ENCODE measurements around the gene TMEM82.

Gene TMEM82

DNA sequence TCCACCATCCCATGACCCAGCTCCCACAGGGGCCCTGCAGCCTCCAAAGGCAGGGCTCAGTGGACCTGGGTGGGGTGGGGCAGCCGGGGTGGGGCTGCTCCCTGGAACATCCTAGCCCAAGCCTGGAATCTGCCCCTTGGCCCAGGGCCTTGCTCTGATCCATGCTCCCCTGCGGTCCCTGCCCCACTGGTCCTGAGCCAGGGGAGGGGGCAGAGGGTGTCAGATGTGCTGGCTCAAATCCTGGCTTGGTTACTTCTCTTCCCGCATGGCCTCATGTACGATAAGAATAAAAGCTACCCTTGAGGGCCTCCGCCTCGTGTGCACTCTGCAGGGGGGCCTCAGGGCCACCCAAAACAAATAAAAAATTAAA, 5.4 kb upstream of the TMEM82 start:
- no peak for DNase-seq

DNA sequence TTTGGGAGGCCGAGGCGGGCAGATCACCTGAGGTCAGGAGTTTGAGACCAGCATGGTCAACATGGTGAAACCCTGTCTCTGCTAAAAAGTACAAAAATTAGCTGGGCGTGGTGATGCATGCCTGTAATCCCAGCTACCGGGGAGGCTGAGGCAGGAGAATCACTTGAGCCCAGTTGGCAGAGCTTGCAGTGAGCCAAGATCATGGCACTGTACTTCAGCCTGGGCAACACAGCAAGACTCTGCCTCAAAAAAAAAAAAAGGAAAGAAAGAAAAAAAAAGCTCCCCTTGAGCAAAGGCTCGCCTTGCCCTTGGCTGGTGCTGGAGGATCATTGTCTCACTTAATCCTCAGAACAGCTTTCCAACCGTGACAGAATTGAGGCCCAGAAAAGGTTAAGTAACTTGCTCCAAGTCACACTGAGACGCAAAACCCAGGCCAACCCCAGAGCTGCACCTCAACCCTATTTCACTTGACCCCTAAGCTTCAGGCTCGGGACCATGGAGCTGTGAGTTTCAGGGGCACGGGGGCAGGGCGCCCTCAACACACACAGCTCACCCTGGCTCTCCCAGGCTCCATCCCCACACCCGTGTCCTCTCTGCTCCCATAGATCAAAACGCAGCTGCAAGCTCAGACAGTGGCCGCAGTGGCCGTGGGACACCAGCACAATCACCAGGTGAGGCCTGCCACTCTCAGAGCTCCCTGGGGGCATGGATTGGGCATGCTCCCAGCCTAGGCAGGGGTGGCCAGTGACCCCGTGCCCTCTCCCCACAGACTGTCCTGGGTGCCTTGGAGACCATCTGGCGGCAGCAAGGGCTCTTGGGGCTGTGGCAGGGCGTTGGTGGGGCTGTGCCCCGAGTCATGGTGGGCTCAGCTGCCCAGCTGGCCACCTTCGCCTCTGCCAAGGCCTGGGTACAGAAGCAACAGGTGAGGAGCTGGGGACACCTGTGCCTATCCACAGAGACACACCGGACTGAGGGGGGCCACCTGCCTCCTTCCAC, 4.7 kb upstream of the TMEM82 start:
- no peak for DNase-seq

DNA sequence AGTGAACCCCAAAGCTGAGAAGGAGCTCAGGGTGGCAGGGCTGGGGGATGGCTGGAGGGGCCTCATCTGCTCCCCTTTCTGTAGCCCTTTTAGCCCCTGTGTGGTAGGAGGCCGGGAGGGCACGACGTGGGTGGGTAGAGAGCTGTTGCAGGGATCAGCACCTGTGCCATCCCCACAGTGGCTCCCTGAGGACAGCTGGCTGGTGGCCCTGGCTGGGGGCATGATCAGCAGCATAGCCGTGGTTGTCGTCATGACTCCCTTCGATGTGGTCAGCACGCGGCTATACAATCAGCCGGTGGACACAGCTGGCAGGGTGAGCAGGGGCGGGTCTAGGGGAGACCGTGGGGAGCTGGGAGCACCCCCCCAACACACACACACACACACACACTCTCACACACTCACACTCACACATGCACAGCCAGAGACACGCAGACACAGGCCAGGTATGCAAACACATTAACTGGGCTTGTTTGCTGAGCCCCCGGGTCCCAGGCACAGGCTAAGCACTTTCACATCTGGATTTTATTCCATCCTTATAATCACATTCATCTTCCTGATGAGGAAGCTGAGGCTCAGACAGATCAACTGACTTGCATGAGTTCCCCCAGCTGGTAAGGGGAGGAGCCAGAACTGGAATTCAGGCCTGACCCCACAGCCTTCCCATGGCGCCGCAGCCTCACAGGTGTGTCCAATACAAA, 3.7 kb upstream of the TMEM82 start:
- DNase-seq, result no peak

DNA sequence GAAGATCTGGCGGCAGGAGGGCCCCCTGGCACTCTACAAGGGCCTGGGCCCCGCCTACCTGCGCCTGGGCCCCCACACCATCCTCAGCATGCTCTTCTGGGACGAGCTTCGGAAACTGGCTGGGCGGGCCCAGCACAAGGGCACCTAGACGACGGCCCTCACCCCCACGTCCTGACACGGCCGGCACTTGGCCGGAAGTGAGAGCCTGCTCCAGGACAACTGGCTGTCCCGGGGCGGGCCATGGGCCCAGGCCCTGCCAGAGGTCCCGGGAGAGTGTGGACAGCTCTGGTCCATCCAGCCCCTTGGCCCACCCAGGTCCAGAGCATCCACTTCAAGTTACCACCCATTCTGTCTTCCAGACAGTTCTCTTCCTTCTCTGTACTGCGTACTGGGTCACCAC, 3.0 kb upstream of the TMEM82 start:
- no peak for DNase-seq

DNA sequence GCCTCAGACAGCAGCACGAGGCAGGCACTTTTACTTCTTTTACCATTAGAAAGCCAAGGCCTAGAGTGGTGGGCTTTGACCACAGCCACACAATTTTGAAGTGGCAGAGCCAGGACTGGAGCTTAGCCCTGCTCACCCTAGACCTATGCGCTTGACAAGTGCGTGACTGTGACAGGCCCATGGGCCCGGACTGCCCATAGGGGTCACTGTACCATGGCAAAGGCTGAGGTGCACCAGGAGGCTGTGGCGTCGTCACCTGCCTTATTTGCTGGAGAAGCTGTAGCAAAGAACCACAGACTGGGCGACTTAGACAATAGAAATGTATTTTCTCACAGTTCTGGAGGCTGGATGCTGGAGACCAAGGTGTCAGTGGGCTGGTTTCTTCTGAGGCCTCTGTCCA, 2.6 kb upstream of the TMEM82 start:
- no peak for DNase-seq

DNA sequence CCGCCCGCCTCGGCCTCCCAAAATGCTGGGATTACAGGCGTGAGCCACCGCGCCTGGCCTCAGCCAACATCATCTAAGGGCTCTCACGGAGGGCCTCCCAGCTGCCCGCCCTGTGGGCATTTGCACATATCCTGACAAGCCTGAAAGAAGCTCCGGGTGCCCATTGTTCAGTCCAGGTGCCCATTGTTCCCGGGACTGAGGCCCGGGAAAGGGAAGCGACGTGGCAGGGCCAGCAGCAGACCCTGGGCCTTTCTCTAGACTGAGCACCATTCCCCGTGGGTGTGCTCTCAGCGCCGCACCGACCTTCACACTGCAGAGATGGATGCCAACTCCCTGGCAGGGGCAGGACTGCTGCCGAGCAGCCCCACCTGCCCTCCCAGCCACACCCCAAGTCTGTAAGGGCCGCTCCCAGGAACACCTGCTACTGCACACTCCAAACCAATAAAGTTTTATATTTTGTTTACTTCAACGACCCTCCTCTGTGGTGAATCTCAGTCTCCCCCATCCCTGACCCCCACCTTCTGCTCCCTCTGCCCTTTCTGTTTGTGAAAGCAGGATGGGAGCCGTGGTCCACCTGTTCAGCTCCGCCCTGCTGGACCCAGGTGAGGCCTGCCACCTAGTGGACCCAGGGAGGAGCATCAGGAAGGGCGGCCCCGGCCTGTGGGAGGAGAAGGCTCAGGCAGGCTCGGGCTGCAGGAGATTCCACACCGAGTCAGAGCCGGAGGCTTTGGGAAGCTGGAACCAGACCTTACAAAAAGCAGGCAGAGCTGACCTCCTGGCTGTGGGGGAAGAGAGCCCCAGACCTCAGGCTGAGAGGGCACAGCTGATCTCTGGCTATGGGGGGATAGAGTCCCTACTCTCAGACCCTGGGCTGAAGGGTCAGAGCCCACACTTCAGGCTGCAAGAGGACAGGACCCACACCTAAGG, 1.1 kb upstream of the TMEM82 start:
- peak; percentile 71 for DNase-seq

DNA sequence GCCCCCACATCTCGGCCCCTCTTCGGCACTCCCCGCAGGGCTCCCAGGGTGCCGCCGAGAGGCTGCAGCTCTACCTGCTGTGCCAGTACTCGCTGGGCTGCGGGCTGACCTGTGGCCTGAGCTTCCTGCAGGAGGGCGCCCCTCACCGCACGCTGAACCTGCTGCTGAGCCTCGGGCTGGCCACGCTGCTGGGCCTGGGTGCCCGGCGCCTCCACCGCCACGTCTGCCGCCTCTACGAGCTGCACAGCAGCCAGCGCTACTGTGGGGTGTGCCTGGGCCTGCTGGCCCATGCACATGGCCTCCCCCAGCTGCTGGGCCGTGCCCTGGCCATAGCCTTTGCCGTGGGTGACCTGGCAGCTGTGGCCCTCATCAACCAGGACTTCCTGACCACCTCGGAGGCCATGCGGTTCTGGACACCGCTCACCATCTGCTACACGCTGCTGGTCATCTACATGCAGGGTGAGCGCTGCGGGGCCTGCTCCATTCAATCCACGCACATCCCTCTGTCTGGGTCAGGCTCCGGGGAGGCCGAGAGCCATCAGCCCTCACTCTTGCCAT, 1.9 kb downstream of the TMEM82 start:
- no peak for DNase-seq

DNA sequence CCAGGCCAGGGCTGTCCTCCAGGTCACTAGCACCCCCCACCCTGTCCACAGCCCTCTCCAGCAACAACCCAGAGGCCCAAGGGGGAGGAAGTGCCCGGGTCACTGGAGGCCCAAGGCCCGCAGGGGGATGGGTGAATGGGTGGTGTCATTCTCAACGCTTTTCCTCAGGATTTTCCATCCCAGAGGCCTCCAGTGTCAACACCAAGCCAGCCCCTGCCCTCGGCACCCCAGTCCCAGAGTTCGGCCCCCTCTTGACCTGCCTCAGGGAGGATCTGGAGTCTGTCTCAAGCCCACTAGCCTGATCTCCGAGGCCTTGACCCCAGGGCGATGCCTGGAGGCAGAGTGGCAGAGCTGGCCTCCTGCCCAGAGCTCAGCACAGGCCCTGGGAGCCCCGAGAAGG, 5.1 kb downstream of the TMEM82 start:
- no peak for DNase-seq

DNA sequence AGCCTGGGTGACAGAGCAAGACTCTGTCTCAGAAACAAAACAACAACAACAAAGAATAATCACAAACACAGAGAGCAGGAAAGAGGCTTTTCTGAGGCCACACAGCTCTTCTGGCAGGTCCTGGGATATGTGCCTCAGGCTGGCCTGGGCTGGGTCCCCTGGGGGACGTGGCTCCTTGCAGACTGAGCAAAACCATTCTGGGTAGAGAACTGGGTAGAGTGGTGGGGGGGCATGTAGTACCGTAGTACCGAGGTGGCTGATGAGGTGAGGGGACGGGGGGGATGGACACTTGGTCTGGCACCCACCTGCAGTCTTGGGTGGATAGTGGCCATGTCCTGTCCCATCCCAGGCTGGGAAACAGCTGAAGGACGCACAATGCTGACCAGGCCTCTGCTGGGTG, 6.0 kb downstream of the TMEM82 start:
- DNase-seq, result no peak

DNA sequence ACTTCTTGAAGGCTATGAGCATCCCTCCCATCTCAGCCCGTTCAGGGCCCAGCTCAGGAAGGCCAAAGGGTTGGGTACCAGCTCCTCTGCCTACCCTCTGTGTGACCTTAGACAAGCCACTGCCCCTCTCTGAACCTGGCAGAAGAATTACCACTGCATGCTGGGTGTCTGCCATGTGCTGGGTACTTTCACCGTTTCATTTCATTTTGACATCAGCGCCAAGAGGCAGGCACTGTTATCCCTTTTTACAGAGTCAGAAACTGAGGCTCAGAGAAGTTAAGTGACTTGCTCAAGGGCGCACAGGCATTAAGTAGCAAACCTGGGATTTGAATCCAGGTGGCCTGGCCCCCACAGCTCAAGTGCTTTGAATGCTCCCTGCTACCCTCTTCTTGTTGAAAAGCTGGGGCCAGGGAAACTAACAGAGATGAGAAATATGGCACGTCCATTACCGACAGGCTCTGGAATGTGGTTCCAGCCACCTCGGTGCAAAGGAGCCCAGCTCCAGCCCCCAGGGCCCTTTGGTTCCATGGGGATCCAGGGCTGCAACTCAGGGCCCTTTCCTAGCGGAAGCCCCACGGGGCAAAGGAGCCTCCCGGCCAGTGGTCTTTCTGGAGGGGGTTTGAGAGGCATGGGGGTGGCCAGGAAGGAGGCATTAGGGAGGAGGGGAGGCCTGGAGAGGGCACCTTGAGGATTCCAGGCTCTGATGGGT, 6.5 kb downstream of the TMEM82 start:
- no peak for DNase-seq

DNA sequence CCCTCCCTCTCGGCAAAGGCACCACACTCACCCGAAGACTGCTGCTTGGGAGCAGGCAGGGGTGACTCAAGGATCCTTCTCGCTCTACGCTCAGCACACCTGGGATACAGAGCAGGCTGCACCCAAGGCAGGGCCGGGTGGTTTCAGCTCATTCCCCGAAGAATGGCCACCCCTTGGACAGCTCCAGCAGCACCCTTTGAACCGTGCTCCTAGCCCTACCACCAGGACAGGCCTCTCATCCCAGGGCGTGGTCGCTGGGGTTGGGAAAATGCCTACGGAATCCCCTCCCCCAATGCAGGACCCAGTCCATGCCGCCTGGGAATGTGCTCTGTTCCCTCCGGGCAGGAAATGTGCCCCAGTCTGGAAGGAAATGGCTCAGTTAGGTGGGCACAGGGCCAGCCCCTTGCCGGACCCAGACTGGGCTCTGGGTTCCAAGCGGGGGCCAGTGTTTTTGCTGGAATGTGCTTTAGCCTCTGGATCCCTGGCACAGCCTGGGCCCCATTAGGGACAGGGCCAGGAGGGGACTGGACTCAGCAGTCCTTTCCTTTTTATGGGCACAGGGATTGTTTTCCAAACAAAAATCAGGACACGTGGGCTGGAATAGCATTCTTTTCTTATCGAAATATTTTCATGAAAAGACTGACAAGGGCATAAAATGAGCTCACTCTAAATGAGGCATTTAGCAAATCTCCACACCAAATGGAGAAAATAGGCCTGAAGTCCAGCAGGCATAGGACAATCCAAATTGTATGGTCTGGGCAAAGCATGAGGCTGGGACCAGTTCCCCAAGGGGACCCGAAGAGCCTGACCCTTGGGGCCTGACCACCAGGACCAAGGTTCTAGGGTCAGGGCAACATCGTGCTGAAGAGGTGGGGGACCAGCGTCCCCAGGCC, 7.3 kb downstream of the TMEM82 start:
- DNase-seq, result no peak

DNA sequence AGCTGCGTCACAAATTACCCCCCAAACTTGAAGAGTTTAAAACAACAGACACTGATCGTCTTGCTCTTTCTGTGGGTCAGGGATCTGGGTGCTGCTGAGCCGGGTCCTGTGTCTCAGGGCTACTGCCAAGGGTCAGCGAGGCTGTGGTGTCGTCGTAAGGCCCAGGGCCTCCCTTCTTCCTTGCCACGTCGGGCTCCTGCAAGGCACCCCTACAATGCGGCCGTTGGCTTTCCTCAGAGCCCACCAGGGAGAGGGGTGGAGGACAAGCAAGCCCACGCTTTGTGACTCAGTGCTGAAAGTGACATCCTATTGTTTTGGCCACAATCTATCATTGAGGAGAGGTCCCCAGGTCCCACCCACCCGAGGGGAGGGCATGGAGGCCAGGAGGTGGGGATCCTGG, 8.6 kb downstream of the TMEM82 start:
- DNase-seq, result no peak

DNA sequence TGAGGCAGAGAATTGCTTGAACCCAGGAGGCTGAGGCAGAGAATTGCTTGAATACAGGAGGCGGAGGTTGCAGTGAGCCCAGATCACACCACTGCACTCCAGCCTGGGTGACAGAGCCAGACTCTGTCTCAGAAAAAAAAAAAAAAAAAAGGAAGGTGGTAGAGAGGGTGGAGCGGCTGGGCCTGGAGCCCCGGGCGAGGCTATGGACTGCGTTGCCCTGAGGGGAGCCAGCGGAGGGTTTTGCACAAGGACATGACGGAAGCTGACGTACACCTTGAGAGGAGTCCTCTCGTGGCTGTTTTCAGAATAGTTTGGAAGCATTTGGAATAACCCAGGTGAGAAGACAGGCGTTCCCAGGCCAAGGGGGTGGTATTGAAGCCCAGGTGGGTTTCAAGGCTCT, 9.4 kb downstream of the TMEM82 start:
- no peak for DNase-seq

DNA sequence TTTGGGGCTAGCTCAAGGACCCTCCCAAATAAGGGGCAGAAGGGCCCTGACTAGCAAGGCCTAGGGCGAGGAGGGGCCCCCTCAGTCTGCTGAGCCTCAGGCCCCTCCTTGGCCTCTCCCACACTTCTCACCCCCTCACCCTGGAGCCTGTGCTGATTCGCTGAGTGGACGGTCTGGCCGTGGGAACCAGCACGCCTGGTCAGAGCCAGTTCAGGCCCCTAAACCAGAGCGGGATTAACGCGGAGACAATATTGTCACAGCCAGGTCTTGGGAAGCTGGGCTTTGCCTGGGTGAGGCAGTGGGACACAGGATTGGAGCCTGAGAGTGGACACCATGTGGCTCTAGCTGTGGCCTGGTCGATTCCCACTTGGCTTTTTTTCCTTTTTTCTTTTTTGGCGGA, 11.5 kb downstream of the TMEM82 start:
- DNase-seq, result no peak

DNA sequence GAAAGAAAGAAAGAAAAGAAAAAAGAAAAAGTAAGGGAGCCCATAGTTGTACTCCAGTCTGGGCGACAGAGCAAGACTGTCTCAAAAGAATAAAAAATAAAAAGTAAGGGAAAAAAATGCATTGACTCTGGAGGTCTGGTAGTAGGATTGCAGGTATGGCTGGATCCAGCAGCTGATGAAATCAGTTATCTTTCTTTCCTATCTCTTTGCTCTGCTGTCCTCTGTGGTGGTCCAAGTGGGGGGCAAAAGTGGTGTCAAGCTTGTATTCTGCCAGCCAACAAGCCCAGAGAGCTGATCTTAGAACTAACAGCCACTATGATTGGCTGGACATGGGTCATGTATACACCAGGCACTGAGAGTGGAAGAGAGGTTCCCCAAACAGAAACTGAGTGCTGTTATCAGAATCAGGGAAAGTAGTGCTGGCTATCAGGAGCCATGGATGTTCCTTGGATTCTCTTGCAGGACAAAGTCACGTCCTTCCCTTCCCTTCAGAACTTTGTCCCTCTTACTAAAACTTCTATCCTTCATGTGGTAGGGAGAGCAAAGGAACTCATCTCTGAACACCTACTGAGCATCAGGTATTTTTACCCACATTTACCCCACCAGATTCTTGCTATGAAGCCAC, 12.8 kb downstream of the TMEM82 start:
- no peak for DNase-seq

DNA sequence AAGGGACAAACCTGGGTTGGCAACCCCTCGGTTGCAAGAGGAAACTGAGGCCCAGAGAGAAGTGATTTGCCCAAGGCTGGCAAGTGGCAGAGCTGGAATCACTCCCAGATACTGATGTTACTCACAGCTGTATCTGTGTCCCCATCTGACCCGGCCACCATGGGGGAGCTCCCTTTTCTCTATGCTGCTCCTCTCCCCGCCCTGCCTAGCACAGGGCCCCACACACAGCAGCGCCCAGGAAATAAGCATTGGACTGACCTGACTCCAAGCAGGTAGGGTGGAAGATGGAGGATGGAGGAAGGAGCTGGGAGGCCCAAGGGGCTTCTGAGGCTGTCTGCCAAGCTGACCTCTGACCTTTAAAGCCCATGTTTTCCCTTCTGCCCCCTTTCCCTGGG, 13.3 kb downstream of the TMEM82 start:
- DNase-seq, result no peak

DNA sequence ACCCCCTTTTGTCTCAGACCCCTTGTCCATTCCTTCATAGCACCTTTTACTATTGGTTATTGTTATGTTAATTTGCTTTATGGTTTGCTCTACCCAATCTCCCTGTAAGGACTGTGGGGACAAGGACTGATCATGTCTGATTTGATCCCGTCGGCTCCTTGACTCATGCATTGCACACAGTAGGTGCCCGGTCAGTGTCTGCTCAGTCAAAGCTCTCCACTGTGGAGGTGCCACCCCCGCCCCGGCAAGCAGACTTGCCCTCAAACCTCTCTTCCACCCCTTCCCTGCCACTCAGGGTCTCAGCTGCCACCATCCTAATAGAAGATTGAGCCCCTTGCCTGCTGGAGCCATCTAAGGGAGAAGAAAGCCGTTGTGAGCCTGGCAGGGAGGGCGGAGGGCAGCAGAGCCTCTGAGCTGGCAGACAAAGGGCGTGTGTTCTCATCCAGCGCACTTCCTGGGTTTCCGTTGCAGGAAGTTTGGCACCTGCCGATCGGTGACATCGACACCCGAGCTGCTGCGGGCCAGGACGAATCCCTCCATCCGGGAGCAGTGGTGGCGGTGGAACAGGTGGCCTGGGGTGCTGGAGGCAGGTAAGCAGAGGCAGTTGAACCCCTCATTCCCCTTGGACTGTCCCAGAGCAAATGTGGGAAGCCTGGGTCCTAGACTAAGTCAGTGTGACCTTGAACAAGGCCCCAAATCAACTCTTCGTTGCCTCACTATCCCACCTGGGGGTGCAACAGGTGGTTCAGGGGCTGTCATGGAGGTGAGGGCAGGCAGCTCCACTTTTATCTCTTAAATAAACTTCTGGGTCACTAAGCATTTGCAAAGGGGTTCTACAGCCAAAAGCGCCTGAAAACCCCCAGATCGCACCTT, 14.1 kb downstream of the TMEM82 start:
- no peak for DNase-seq

DNA sequence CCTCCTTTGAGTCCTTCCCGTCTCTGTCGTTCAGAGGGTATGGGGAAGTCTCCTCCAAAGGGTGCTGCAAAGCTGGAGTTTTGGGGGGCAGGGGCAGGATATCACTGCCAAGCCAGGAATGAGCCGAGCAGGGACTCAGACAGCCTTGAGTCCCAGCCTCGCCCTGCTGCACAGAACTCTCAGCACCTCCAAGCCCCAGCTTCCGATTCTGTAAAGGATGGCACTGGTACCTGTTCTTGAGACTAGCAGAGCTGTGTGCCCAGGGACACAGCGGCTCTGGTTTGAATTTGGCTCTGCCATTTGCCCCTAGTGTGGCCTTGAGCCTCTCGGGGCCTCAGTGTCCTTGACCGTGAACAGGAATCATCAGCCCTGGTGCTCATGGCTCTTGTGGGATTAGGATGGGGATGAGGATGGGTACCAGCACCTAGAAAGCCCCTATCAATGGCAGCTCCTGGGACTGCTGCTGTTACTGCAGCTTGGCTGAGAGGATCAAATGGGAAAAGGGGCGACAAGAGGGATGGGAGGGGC, 14.8 kb downstream of the TMEM82 start:
- DNase-seq, result no peak

DNA sequence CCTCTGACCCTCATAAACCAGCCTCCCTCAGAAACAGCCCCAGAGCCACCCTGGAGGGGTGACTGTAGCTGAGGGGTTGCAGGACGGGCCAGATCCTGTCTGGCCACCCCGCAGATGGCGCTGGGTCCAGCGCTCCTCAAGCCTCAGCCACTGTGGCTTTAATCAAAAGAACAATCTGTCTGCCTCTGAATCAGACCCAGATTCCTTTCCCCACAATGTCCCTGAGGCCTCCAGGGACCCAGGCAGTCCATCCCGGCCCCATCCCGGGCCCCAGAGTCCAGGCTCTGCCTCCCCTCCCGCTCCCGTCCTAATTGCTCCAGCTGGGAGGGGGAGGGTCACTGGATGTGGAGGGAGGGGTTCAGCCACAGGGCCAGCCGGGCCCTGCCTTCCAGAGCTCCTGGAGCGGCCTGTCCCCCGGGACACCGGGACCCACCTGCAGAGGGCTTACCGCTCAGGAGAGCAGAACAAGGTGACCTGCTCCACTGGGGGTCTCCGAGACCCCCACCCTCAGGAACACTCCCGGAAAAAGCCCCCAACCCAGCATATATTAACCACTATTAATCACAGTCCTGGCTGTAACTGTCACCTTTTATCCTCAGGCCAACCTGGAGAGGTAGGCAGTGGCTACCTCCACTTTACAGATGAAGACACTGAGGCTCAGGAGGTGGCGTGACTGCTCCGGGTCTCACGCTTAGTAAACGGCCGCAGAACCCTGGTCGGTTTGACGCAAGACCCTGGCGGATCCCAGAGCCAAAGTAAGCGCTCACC, 15.5 kb downstream of the TMEM82 start:
- DNase-seq, result no peak

All from DMS 273 treated with DMSO at 0.1 percent for 48 hours (cell line).